Measurements from ENCODE around the gene ANKRD2. TPM values are rescaled to one million over a fixed set of nuclear protein-coding genes. Genes with fewer than 3 reads are reported as not detected.

The ANKRD2 gene
- total and polyA plus RNA-seq, 2 donors (not counting 1 experiment from before 2014, with no cell fraction given): 0.26 to 1.8 TPM

DNA sequence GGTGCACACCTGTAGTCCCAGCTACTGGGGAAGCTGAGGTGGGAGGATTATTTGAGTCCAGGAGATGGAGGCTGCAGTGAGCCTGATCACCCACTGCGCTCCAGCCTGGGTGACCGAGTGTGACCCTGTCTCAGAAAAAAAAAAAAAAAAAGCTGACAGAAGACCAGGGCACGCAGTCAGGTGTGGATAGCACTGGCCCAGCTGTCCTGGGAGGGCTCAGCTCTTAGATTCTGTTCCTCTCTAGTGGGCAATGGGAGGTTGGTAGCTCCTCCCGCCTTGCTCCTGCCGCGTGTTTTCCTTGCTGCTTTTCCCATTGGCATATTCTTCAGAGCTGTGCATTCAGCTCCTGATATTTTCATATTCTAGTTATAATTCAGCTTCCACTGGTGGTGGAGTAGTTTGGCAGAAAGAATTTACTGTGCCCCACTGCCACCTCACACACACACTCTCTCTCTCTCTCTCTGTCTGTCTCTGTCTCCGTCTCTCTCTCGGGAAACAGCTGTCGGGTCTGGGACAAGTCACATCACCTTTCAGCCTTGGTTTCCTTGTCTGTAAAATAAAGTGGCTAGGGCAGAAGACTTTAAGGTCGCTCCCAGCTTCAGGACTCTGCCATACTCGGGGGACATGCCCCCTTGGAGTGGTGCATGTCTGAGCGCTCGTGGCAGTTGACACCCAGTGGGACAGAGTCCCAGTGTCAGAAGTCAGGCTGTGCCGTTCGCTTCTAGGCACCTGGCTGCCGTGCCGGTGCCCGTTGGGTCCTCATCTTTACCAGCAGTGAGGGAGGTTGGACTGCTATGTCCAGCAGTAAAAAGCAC is 25.9 kb upstream of the ANKRD2 start:
- Histone ChIP-seq H3K27ac (ENCODE audit: insufficient read depth, low read length) (no peak overlapping the region), H3K4me2 (ENCODE audit: extremely low read depth, insufficient read depth, low read length) (no peak overlapping the region), H3K9me3 (ENCODE audit: control insufficient read depth, insufficient read depth, low read depth, low read length) (no peaks in the 10 kb centered on the region), H3K4me1 (ENCODE audit: control insufficient read depth, extremely low read depth, insufficient read depth, low read length) (peaks cover 25% of the 10 kb centered on the region), H3K4me3 (replicated peaks in 1 of 4; ENCODE audit: control extremely low read depth in 1 of 4, insufficient read depth in 1 of 4, low read depth in 3 of 4, low read length in 4 of 4) (no peak overlapping the region), H4K20me1 (ENCODE audit: control insufficient read depth, extremely low read depth, insufficient read depth, low read length) (no peaks in the 10 kb centered on the region), H3K9ac (ENCODE audit: insufficient read depth, low read length) (no peak overlapping the region), H3K36me3 (ENCODE audit: control insufficient read depth, insufficient read depth, low read length) (no peaks in the 10 kb centered on the region), H3K79me2 (ENCODE audit: control insufficient read depth, insufficient read depth, low read length) (peaks cover 2% of the 10 kb centered on the region), H3K27me3 (ENCODE audit: control insufficient read depth, insufficient read depth, low read length) (no peaks in the 10 kb centered on the region), H2AFZ (ENCODE audit: low read length) (no peak overlapping the region)
- TF ChIP-seq CTCF (conservative IDR thresholded peaks at IDR 0.05 in 1 of 2, IDR thresholded peaks at IDR 0.05 in 1 of 2; ENCODE audit: low read depth in 1 of 2, low read length in 2 of 2) (no peak), EZH2 (IDR thresholded peaks at IDR 0.05; ENCODE audit: low read length, missing control alignments) (no peak)
- no peak for DNase-seq (ENCODE audit: low read depth in 2 of 2)

DNA sequence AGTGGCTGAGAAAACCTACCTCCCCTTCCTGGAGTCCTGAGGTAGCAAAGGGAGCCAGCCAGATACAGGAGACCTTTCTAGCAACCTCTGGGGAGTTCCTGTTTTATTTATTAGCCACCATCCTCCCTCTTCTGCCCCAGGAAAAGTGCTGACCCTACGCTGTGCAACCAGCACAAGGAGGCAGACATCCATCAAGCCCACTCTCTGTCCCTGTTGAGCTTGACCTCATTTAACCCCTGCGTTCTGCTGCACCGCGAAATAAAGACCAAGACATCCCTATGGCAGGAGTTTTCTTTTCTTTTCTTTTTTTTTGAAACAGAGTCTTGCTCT is 25.3 kb upstream of the ANKRD2 start:
- H3K9me3 ChIP-seq (ENCODE audit: control insufficient read depth, insufficient read depth, low read depth, low read length): no peaks in the 10 kb centered on the region
- H2AFZ ChIP-seq (ENCODE audit: low read length): no peak overlapping the region
- no peaks in the 10 kb centered on the region for H3K36me3 ChIP-seq (ENCODE audit: control insufficient read depth, insufficient read depth, low read length)
- H3K27me3 ChIP-seq (ENCODE audit: control insufficient read depth, insufficient read depth, low read length): no peaks in the 10 kb centered on the region
- peaks cover 20% of the 10 kb centered on the region for H3K4me1 ChIP-seq (ENCODE audit: control insufficient read depth, extremely low read depth, insufficient read depth, low read length)
- H3K79me2 ChIP-seq (ENCODE audit: control insufficient read depth, insufficient read depth, low read length): peaks cover 2% of the 10 kb centered on the region
- H3K9ac ChIP-seq (ENCODE audit: insufficient read depth, low read length): no peak overlapping the region
- no peak for TF ChIP-seq CTCF (conservative IDR thresholded peaks at IDR 0.05 in 1 of 2, IDR thresholded peaks at IDR 0.05 in 1 of 2; ENCODE audit: low read depth in 1 of 2, low read length in 2 of 2)
- no peak for TF ChIP-seq EZH2 (IDR thresholded peaks at IDR 0.05; ENCODE audit: low read length, missing control alignments)
- no peak overlapping the region for H3K27ac ChIP-seq (ENCODE audit: insufficient read depth, low read length)
- no peak overlapping the region for H3K4me3 ChIP-seq (replicated peaks in 1 of 4; ENCODE audit: control extremely low read depth in 1 of 4, insufficient read depth in 1 of 4, low read depth in 3 of 4, low read length in 4 of 4)
- H4K20me1 ChIP-seq (ENCODE audit: control insufficient read depth, extremely low read depth, insufficient read depth, low read length): no peaks in the 10 kb centered on the region
- H3K4me2 ChIP-seq (ENCODE audit: extremely low read depth, insufficient read depth, low read length): no peak overlapping the region
- no peak for DNase-seq (ENCODE audit: low read depth in 2 of 2)

DNA sequence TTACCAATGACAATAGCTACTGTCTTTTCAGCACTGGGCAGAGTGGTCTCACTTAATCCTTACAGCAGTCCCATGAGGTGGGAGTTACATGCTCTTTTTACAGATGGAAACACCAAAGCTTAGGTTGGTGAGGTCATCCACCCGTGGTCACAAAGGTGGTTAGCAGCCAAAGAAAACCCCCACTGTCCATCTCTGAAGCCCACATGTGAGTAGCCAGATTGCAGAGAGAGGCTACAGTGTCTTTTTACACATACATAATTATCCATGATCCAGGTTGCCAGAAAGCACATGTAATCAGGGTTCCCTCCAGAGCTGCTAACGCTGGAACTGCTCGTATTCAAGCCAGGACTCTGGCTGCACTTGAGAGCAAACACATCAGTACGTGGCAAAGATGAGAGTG is 24.6 kb upstream of the ANKRD2 start:
- peak in 1 of 2 donors; percentile 61 for DNase-seq (ENCODE audit: low read depth in 2 of 2)
- Histone ChIP-seq H2AFZ (ENCODE audit: low read length) (no peak overlapping the region), H4K20me1 (ENCODE audit: control insufficient read depth, extremely low read depth, insufficient read depth, low read length) (no peaks in the 10 kb centered on the region), H3K4me1 (ENCODE audit: control insufficient read depth, extremely low read depth, insufficient read depth, low read length) (peaks cover 13% of the 10 kb centered on the region), H3K4me2 (ENCODE audit: extremely low read depth, insufficient read depth, low read length) (no peak overlapping the region), H3K27me3 (ENCODE audit: control insufficient read depth, insufficient read depth, low read length) (no peaks in the 10 kb centered on the region), H3K4me3 (replicated peaks in 1 of 4; ENCODE audit: control extremely low read depth in 1 of 4, insufficient read depth in 1 of 4, low read depth in 3 of 4, low read length in 4 of 4) (no peak overlapping the region), H3K9ac (ENCODE audit: insufficient read depth, low read length) (no peak overlapping the region), H3K79me2 (ENCODE audit: control insufficient read depth, insufficient read depth, low read length) (peaks cover 2% of the 10 kb centered on the region), H3K36me3 (ENCODE audit: control insufficient read depth, insufficient read depth, low read length) (no peaks in the 10 kb centered on the region), H3K27ac (ENCODE audit: insufficient read depth, low read length) (no peak overlapping the region), H3K9me3 (ENCODE audit: control insufficient read depth, insufficient read depth, low read depth, low read length) (no peaks in the 10 kb centered on the region)
- TF ChIP-seq CTCF (conservative IDR thresholded peaks at IDR 0.05 in 1 of 2, IDR thresholded peaks at IDR 0.05 in 1 of 2; ENCODE audit: low read depth in 1 of 2, low read length in 2 of 2) (no peak), EZH2 (IDR thresholded peaks at IDR 0.05; ENCODE audit: low read length, missing control alignments) (no peak)
